ENCODE measurements around the gene MYOZ3. TPM values are rescaled to one million over a fixed set of nuclear protein-coding genes. Genes with fewer than 3 reads are reported as not detected.

The MYOZ3 gene
- total and polyA plus RNA-seq, 2 experiments from 2014 or later = 6.8 to 10.7 TPM

DNA sequence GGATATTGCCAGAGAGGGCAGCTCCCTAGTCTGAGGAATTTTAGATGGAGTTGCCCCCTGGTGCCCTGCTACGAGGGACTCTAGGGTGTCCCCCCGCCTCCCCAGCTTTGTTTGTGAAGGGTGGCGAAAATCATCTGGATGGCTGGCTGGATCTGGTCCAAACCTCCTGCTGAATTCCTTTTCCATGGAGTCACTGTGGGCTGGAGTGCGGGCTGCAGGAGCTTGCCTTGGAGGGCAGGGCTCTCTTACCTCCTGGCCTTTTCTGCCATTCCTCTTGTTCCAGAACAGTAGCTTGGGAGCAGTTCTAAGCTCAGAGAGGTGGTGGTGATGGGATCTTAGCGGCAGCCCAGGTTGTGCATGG is 18.5 kb upstream of the MYOZ3 start:
- H3K27ac ChIP-seq = peak overlapping the region; percentile 11
- no peaks in the 10 kb centered on the region for H3K27me3 ChIP-seq
- peak; percentile 55 to 95 for DNase-seq (ENCODE audit: low read depth in 1 of 2, low spot score in 1 of 2)
- no peaks in the 10 kb centered on the region for H3K36me3 ChIP-seq
- H3K9me3 ChIP-seq (ENCODE audit: low read depth) = no peaks in the 10 kb centered on the region
- H3K4me3 ChIP-seq = no peak overlapping the region
- TF ChIP-seq, protein P1, sequence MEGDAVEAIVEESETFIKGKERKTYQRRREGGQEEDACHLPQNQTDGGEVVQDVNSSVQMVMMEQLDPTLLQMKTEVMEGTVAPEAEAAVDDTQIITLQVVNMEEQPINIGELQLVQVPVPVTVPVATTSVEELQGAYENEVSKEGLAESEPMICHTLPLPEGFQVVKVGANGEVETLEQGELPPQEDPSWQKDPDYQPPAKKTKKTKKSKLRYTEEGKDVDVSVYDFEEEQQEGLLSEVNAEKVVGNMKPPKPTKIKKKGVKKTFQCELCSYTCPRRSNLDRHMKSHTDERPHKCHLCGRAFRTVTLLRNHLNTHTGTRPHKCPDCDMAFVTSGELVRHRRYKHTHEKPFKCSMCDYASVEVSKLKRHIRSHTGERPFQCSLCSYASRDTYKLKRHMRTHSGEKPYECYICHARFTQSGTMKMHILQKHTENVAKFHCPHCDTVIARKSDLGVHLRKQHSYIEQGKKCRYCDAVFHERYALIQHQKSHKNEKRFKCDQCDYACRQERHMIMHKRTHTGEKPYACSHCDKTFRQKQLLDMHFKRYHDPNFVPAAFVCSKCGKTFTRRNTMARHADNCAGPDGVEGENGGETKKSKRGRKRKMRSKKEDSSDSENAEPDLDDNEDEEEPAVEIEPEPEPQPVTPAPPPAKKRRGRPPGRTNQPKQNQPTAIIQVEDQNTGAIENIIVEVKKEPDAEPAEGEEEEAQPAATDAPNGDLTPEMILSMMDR (IDR thresholded peaks at IDR 0.05; ENCODE audit: low read depth, low read length) = no peak
- peaks cover 31% of the 10 kb centered on the region for H3K4me1 ChIP-seq (ENCODE audit: low read depth)

DNA sequence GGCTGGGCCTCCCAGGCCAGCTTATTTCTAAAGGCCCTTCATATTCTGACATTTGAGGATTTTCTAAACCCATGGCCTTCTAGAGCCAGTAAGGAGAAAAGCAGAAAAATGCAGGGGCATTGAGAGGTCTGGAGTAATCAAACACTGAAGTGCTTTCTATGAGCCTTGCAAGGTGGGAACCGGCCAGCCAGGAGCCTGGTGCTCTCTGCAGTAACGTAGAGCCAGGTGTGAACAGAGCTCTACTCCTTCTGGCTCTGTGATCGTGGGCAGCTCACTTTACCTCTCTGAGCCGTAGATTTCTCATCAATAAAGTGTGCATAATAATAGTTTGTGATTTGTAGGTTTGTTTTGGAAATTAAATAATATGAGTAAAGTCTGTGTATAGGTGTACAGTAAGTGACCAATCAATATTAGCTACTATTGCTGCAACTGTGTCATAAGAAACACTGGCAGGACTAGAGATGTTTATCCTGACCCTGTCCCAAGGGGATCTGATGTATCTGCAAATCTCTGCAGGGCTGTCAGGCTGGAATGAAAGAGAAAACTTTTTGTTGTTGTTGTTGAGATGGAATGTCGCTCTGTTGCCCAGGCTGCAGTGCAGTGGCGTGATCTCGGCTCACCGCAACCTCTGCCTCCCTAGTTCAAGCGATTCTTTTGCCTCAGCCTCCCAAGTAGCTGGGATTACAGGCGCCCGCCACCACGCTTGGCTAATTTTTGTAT is 17.9 kb upstream of the MYOZ3 start:
- no peaks in the 10 kb centered on the region for H3K36me3 ChIP-seq
- no peaks in the 10 kb centered on the region for H3K27me3 ChIP-seq
- peak overlapping the region; percentile 11 for H3K27ac ChIP-seq
- H3K4me3 ChIP-seq = no peak overlapping the region
- no peaks in the 10 kb centered on the region for H3K9me3 ChIP-seq (ENCODE audit: low read depth)
- no peak for DNase-seq (ENCODE audit: low read depth in 1 of 2, low spot score in 1 of 2)
- TF ChIP-seq, protein P1 (IDR thresholded peaks at IDR 0.05; ENCODE audit: low read depth, low read length) = no peak
- peaks cover 31% of the 10 kb centered on the region for H3K4me1 ChIP-seq (ENCODE audit: low read depth)

DNA sequence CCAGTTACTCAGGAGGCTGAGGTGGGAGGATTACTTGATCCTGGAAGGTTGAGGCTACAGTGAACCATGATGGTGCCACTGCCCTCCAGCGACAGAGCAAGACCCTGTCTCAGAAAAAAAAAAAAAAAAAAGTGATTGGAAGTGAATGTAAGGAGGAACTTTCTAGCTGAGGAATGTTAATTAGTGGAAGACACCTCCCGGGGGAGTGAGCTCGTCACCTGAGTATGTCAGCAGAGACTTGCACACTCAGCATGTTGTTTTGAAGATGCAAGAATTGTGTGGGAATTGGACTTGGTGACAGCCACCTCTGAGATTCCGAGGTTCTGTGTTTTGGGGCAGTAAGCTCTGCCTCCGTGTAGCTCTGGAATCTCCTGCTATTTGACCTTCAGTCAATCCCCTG is 17.0 kb upstream of the MYOZ3 start:
- peaks cover 31% of the 10 kb centered on the region for H3K4me1 ChIP-seq (ENCODE audit: low read depth)
- no peak overlapping the region for H3K4me3 ChIP-seq
- TF ChIP-seq, protein P1 (IDR thresholded peaks at IDR 0.05; ENCODE audit: low read depth, low read length) = no peak
- H3K27ac ChIP-seq = peak overlapping the region; percentile 9
- no peaks in the 10 kb centered on the region for H3K27me3 ChIP-seq
- DNase-seq (ENCODE audit: low read depth in 1 of 2, low spot score in 1 of 2) = no peak
- H3K9me3 ChIP-seq (ENCODE audit: low read depth) = no peaks in the 10 kb centered on the region
- no peaks in the 10 kb centered on the region for H3K36me3 ChIP-seq

DNA sequence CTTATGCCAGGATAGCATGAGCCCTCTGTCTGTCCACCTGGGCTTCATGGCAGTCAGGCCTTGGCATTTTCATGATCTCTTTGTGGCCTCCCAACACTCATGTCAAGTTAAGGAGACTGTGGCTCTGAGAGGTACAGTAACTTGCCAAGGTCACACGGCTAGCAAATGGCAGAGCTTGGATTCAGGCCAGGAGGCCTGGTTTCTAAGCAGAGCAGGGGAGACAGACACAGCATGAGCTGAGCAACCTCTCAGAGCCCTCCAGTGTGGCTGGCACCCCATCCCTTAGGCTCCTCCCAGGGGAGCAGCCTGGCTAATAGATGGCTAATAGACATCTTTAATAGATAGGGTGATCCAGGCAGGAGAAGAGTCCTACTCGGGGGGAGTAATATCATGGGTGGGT is 16.5 kb upstream of the MYOZ3 start:
- Histone ChIP-seq H3K4me1 (ENCODE audit: low read depth) (peaks cover 31% of the 10 kb centered on the region), H3K36me3 (no peaks in the 10 kb centered on the region), H3K9me3 (ENCODE audit: low read depth) (no peaks in the 10 kb centered on the region), H3K27ac (peak overlapping the region; percentile 9), H3K4me3 (no peak overlapping the region), H3K27me3 (no peaks in the 10 kb centered on the region)
- peak in 1 of 2 donors; percentile 51 for DNase-seq (ENCODE audit: low read depth in 1 of 2, low spot score in 1 of 2)
- TF ChIP-seq, protein P1 (IDR thresholded peaks at IDR 0.05; ENCODE audit: low read depth, low read length) = no peak

DNA sequence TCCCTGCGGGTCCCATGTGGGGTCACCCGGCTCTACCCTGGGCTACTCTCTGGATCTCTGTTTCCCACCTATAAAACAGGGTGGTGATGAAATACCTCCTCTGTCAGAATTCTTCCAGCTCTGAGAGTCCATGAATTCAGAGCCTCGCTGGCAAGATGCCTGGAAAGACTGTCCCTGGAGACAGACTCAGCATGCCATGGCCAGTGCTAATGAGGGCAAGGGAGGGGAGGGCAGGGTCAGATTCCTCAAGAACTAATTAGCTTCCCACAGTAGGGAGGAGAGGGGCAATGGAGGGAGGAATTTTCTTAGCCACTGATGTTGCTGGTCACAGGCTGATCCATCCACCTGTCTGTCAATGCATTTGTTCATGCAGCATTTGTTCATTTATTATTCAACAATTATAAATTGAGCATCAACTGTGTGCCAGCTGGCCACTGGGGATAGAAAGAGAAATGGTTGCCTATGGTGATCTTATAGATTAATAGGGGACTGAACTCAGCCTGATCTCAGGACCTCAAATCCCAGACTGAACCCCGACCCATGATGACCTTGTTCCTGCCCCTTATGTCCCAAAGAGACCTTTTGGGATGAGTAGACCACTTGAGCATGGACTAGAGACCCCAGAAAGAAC is 15.9 kb upstream of the MYOZ3 start:
- Histone ChIP-seq H3K36me3 (no peaks in the 10 kb centered on the region), H3K27me3 (no peaks in the 10 kb centered on the region), H3K9me3 (ENCODE audit: low read depth) (no peaks in the 10 kb centered on the region), H3K4me1 (ENCODE audit: low read depth) (peaks cover 31% of the 10 kb centered on the region), H3K4me3 (no peak overlapping the region), H3K27ac (peak overlapping the region; percentile 9)
- peak; percentile 38 to 95 for DNase-seq (ENCODE audit: low read depth in 1 of 2, low spot score in 1 of 2)
- TF ChIP-seq, protein P1 (IDR thresholded peaks at IDR 0.05; ENCODE audit: low read depth, low read length) = no peak

Data from cardiac muscle cell (in vitro differentiated cells and primary cell).